ENCODE results near the gene MANF.
"Not testable (repeated sequence)": the region's sequence is repeated elsewhere in the genome, so short reads cannot be mapped to it uniquely, and the experiment has no call there.

Gene MANF

GRCh38 chr3:51384726-51385473, at the start of gene MANF:
TSS of gene MANF (plus strand) at chr3:51385291. CDS start at chr3:51385343, 52 bp downstream.
- DNase-seq: peak; percentile 97

GRCh38 chr3:51336261-51336660, 48.8 kb upstream of the MANF start:
- no peak for DNase-seq

DNA sequence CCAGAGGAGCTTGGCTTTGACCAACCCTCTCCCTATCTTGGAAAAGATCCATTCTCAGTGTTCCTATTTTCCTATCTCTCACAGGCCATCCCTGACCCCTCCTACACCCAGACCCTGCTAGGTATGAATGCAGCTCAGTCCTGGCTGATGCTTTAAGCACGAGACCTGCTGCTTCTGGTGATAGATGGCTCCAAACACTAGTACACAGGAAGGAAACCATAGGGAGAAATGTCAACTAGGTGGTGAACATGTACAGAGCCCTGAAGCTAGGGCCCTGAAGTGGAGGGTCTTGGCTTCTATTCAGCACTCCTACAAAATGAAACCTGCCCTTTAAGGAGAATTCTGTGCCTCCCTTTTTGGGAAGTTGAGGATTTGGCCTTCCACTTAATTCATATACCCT, 47.4 kb upstream of the MANF start:
- no peak for DNase-seq

- DNase-seq: no peak
Observed at GRCh38 chr3:51338632-51339031, 46.5 kb upstream of the MANF start.

- DNase-seq: peak; percentile 73
Observed at GRCh38 chr3:51340013-51340829, 44.9 kb upstream of the MANF start.

DNA sequence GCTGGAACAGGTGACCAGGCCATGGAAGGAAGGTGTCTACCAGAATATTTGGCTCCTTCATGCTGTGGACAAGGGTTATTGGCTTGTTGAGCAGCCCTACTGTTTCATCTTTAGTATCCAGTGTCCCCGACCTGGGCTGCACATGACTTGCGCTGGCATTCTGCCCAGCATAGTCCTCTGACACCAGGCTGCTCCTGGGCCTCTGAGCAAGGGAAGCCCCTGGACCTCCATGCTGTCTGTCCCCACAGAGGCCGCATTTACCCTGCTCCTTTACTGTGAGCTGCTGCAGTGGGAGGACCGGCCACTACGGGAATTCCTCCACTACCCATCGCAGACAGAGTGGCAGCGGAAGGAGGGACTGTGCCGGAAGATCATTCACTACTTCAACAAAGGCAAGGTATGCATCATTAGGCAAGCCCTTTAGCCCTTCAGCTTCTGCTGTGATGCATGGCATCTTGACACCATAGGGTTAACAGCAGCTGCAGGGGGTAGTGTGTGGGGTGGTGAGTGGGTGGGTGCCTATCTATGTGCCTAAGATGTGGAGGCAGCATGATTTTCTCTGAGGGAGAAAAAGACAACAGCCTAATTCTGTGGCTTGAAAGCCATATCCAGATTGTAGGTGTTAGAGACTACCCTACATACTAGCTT, 44.0 kb upstream of the MANF start:
- DNase-seq: no peak

- DNase-seq: peak; percentile 25
Observed at GRCh38 chr3:51343918-51344687, 41.0 kb upstream of the MANF start.

- DNase-seq: no peak
Observed at GRCh38 chr3:51350751-51351150, 34.3 kb upstream of the MANF start.

- DNase-seq: no peak
Observed at GRCh38 chr3:51353131-51353530, 32.0 kb upstream of the MANF start.

GRCh38 chr3:51353691-51354090, 31.4 kb upstream of the MANF start:
- no peak for DNase-seq

DNA sequence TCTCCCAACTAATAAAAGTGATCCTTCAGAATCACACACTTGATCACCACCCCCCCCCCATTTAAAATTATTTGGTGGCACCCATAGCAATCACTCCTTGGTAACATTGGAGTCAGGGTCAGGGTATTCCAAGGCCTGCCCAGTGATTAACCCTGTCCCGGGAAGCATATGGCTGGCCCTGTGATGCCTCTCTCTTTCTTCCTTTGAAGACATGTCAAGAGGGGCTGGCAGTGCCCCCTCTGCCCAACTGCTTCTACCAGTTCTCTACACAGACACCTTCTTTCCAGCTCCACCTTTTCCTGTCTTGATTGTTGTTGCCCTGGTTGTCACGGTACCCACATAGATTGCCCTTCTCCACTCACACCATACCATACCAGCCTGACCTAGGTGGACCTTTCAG, 30.9 kb upstream of the MANF start:
- no peak for DNase-seq

DNA sequence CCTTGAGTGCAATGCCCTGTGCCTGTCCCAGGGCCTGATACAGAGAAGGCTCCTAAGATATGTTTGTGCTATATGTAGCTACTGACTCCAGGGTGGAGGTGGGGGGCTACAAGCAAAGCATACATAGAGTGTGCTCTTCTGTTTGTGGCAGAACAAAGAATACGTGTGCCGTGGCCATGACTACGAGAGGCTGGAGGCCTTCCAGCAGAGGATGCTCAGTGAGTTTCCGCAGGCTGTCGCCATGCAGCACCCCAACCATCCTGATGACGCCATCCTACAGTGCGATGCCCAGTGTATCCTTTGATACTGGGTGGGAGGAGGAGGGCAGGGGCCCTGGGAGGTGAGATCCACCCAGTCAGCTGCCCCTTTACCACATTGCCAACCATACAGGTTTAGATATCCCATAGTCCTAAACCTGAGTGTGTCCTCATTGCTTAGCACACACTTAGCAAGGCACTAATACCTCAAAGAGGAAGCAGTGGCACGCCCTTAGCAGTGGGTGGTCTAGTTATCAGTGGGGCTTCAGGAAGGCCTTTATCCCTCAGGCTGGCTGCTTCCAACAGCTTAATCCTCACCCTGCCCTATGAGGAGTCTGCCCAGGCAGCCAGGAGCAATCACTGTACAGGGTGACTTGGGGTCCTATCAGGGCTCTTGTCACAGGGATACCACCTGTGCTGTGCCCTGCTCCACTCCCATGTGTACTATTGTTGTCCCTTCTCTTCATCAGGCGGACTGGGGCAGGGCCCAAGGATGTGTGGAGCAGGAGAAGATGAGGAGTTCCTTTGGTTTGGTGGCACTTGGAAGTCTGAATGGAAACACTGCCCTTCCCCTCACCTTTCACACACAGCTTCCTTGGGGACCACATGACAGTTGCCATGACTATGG, 30.1 kb upstream of the MANF start:
- no peak for DNase-seq

GRCh38 chr3:51355891-51356578, 29.1 kb upstream of the MANF start:
- DNase-seq: no peak

DNA sequence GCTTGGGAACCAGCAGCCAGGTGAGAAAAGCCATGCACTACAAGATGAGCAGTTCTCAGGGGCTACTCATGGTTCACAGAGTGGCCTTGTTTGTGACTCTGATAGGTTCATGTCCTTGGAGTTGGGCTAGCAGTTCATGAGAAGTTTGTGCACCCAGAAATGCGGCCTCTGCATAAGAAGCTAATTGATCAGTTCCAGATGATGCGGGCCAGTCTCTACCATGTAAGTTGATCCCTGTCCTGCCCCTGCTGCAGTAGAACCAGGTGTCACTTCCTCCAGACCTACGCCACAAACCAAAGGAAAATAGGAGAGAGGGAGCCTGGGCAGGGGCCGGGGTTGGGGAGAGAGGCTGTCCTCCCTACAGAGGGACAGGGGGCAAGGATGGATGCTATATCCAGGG, 27.2 kb upstream of the MANF start:
- no peak for DNase-seq

- DNase-seq: no peak
Observed at GRCh38 chr3:51358981-51359380, 26.1 kb upstream of the MANF start.

- DNase-seq: no peak
Observed at GRCh38 chr3:51360806-51361205, 24.3 kb upstream of the MANF start.

GRCh38 chr3:51361746-51362145, 23.3 kb upstream of the MANF start:
- no peak for DNase-seq

DNA sequence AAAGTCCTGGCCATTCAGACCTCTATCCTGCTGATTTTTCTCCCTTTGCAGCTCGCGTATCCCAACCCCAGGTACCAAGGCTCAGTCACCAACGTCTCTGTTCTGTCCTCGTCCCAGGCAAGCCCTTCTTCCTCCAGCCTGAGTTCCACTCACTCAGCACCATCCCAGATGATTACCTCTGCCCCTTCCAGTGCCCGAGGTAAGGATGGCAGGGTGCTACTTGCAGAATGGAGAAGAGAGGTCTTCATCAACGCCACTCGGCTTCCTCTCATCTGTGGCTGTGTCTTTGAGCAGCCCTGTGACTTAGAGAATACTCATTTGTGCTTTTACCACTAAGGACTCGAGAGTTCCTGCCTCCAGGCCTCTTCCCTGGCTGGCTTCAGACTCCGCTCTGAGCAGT, 22.6 kb upstream of the MANF start:
- no peak for DNase-seq

GRCh38 chr3:51368276-51368675, 16.8 kb upstream of the MANF start:
- not testable (repeated sequence) for DNase-seq

DNA sequence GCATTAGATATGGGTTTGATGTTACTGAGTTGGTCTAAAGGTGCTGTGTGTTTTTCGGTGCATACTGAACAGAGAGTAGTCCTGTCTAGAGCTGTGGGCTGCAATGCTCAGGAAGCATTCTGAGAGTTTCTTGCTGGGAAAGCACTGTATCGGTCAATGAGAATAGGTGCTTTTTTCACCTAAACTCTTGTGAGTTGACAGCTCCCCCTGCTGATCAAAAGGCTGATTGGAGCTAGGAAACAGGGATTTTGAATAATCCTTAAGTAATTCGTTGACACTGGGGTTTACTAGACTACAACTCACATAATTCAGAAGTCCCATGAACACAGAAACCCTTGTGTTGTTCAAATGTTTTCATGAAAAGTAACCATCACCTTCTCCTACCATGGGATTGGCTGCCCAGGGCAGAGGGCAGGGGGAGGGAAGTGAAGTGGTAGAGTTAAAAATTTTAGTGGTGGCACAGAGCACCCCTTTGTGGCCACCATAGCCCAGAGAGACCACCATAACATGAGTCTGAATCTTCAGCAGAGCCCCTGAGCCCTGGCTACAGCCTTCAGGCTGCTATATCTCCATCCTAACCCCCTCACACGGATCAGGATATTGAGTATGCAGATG, 13.0 kb upstream of the MANF start:
- peak; percentile 73 for DNase-seq

Data from amniotic stem cell (primary cell).